GM12878 (cell line): Measurements from ENCODE around the gene CCDC27. TPM values are rescaled to one million over a fixed set of nuclear protein-coding genes. Genes with fewer than 3 reads are reported as not detected.

Experiments used
- ATAC-seq: fragments of 200-7000 bp; cut with Tn5 transposase; 3 replicates; pipeline ENCODE4 v1.9.1; 2020; ENCODE audit warnings: mild to moderate bottlenecking, moderate library complexity
- BruUV-seq: library from RNA; stranded (reverse); fragments of 400-500 nt; replicated peaks from 2 replicates; lab custom pipeline; 2021; lab: Mats Ljungman, UMichigan
- CTCF ChIA-PET: fragments of 300-600 bp; sonication (Branson Sonifier 250); formaldehyde crosslinking; extraction: SDS; loops from one replicate; lab custom pipeline; 2021; ENCODE audit warnings: inconsistent platforms; lab: Yijun Ruan, JAX
- POLR2A ChIA-PET: fragments of 350-600 bp; formaldehyde crosslinking; extraction: SDS; loops from one replicate; lab custom pipeline; 2021; ENCODE audit warnings: inconsistent platforms; lab: Charles Lee
- RAD21 ChIA-PET: fragments of 300-600 bp; sonication (Branson Sonifier 250); formaldehyde crosslinking; loops from one replicate; lab custom pipeline; 2023; ENCODE audit warnings: antibody characterized with exemption; ENCODE audit not compliant: unreplicated experiment; lab: Charles Lee
- SMC1A ChIA-PET: fragments of 300-600 bp; sonication (Branson Sonifier 250); formaldehyde crosslinking; loops from one replicate; lab custom pipeline; 2023; ENCODE audit not compliant: unreplicated experiment, uncharacterized antibody; lab: Charles Lee
- DNase-seq: peaks from one replicate; pipeline ENCODE4 v3.0.0-alpha.2; 2011; ENCODE audit warnings: low read depth, low spot score
- FAIRE-seq: peaks from 3 replicates; lab custom pipeline; 2011; peaks lifted over from hg19 to GRCh38; lab: Jason Lieb, UNC
- H2AFZ ChIP-seq: 2 replicates; pipeline ENCODE4 v1.6.0; 2011; ENCODE audit warnings: low read depth, low read length, control low read depth; ENCODE audit not compliant: control insufficient read depth
- H3K27ac ChIP-seq: 2 replicates; pipeline ENCODE4 v1.5.1; 2011; ENCODE audit warnings: control low read depth; ENCODE audit not compliant: control insufficient read depth, insufficient read depth
- H3K27me3 ChIP-seq, 2 experiments: replicated peaks in 1 of 2; 2 replicates each; pipeline versions ENCODE4 v1.6.0 to v1.6.1; 2011; ENCODE audit warnings: low read length in 1 of 2; ENCODE audit not compliant: control insufficient read depth in 2 of 2, insufficient read depth in 2 of 2
- H3K36me3 ChIP-seq, 2 experiments: 2 replicates each; pipeline ENCODE4 v1.5.1; 2011; ENCODE audit warnings: low read length in 1 of 2; ENCODE audit not compliant: control insufficient read depth in 2 of 2, insufficient read depth in 2 of 2
- H3K4me1 ChIP-seq: 2 replicates; pipeline ENCODE4 v1.6.1; 2011; ENCODE audit warnings: mild to moderate bottlenecking, low read length, moderate library complexity, mixed read lengths; ENCODE audit not compliant: control insufficient read depth, insufficient read depth
- H3K4me2 ChIP-seq: 2 replicates; pipeline ENCODE4 v1.6.0; 2011; ENCODE audit warnings: control low read depth; ENCODE audit not compliant: control insufficient read depth, insufficient read depth
- H3K4me3 ChIP-seq: fragments of 200-600 bp; sonication (generic); 2 replicates; pipeline ENCODE4 v1.5.1; 2016
- H3K79me2 ChIP-seq: 2 replicates; pipeline ENCODE4 v1.6.0; 2011; ENCODE audit warnings: low read length; ENCODE audit not compliant: control insufficient read depth, insufficient read depth
- H3K9ac ChIP-seq: 2 replicates; pipeline ENCODE4 v1.8.0; 2011; ENCODE audit warnings: low read length, control low read depth, mixed read lengths; ENCODE audit not compliant: control insufficient read depth, insufficient read depth
- H3K9me3 ChIP-seq: replicated peaks from 3 replicates; pipeline ENCODE4 v1.5.1; 2011; ENCODE audit warnings: mild to moderate bottlenecking, low read length; ENCODE audit not compliant: control insufficient read depth, insufficient read depth
- H4K20me1 ChIP-seq: 2 replicates; pipeline ENCODE4 v1.6.0; 2011; ENCODE audit not compliant: control insufficient read depth, insufficient read depth
- FOXM1 ChIP-seq: IDR thresholded peaks from 2 replicates; pipeline ENCODE4 v1.6.1; 2012; ENCODE audit warnings: low read depth, mild to moderate bottlenecking, inconsistent platforms, low read length, moderate library complexity
- PKNOX1 ChIP-seq: fragments of 450-650 bp; IDR thresholded peaks from 2 replicates; pipeline ENCODE4 v1.6.1; 2016; ENCODE audit warnings: mild to moderate bottlenecking
- POLR2A ChIP-seq: IDR thresholded peaks from 2 replicates; pipeline ENCODE4 v1.6.1; 2011; ENCODE audit warnings: low read depth, mild to moderate bottlenecking, low read length
- PRDM15 ChIP-seq: fragments of 450-650 bp; formaldehyde crosslinking; IDR thresholded peaks from 2 replicates; pipeline ENCODE4 v1.4.0; 2020; ENCODE audit warnings: mild to moderate bottlenecking, moderate library complexity
- SKIL ChIP-seq: fragments of 450-650 bp; IDR thresholded peaks from 2 replicates; pipeline ENCODE4 v1.6.1; 2017; ENCODE audit warnings: mild to moderate bottlenecking, low read depth, inconsistent platforms; ENCODE audit not compliant: poor library complexity, severe bottlenecking
- TARDBP ChIP-seq: IDR thresholded peaks from 2 replicates; pipeline ENCODE4 v1.6.1; 2016; ENCODE audit warnings: borderline replicate concordance
- WGBS: methylation state at CpG from one replicate; pipeline ENCODE4 v1.1.6; 2016; ENCODE audit warnings: low lambda C conversion rate; ENCODE audit not compliant: insufficient replicate concordance, insufficient coverage; ENCODE audit errors: missing lambda C conversion rate; 5-methylcytosine and 5-hydroxymethylcytosine counted together
- in situ Hi-C: fragments of 300-500 bp; cut with MboI; formaldehyde crosslinking; loops from 9 replicates; pipeline ENCODE4 v1.14.3; 2018; ENCODE audit warnings: mixed read lengths
- intact Hi-C: fragments of 100-400 bp; cut with micrococcal nuclease; formaldehyde crosslinking; loops from one replicate; pipeline ENCODE4 v1.14.2; 2022; ENCODE audit not compliant: unreplicated experiment
- polyA plus RNA-seq, 11 experiments: library from polyadenylated mRNA; depleted of rRNA in 4 of 11; unstranded in 6 of 11; stranded (reverse) in 5 of 11; fragments of >200 nt; fragmentation: Nextera tagmentation in 4 of 11; fragmentation: Illumina TruSeq in 1 of 11; extraction: Ambion mirVana in 4 of 11; extraction: Trizol in 1 of 11; gene quantifications; 1 replicate in 1 of 11; 2 replicates in 10 of 11; pipeline versions ENCODE4 v1.2.1 to v1.2.3, GENCODE V29; 2011 to 2016; ENCODE audit warnings: inconsistent platforms in 2 of 11, missing spikeins in 2 of 11, low read depth in 1 of 11
- total RNA-seq, 4 experiments: library from RNA; depleted of rRNA in 3 of 4; stranded (reverse); fragments of >200 nt in 3 of 4; fragmentation: Illumina TruSeq in 1 of 4; extraction: Trizol in 1 of 4; gene quantifications; 2 replicates each; pipeline versions ENCODE4 v1.2.1 to v1.2.3, GENCODE V29; 2013 to 2021

The CCDC27 gene
- total and polyA plus RNA-seq, 10 of the 15 experiments (the other 5 are each of a cell fraction or from before 2014, with no cell fraction given) = 0.05 TPM; not detected in 9

DNA sequence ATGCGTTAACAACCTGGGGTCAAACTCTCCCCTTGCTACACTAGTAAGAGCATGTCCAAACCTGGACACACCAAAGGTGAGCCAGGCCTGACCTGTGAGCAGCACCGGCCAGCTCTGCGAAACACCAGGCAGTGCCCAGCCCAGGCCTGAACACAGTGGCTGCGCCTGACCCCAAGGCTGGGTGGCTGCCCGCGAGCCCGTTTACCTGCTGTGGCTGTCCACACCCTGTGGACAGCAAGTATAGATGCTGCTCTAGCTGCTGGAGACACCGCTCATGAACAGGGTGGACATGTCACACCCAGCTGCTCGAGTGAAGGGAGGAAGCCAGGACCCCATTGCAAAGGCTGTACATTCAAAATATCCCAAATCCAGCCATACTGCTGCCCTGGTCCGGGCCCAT, 7.6 kb upstream of the CCDC27 start:
- no TSS peak for BruUV-seq
- no peak for TF ChIP-seq PKNOX1
- 0 out of 2 replicates have a peak, but pooled peaks have one; percentile 3 for TF ChIP-seq POLR2A
- Histone ChIP-seq H3K27me3 (no peaks in the 10 kb centered on the region), H3K79me2 (no peaks in the 10 kb centered on the region), H3K9ac (no peak overlapping the region), H3K36me3 (peaks cover 2 to 3% of the 10 kb centered on the region in 2 experiments; a peak in 3 of 4 replicates), H3K4me2 (no peak overlapping the region), H3K9me3 (no peaks in the 10 kb centered on the region), H3K4me1 (peaks cover 11% of the 10 kb centered on the region), H2AFZ (no peak overlapping the region), H4K20me1 (no peaks in the 10 kb centered on the region), H3K27ac (no peak overlapping the region), H3K4me3 (no peak overlapping the region)
- WGBS = 91% methylated on average over 10 of the region's 10 CpGs
- intact Hi-C loops = no loop called here
- FAIRE-seq = no peak
- ChIA-PET SMC1A (no interaction called here), CTCF (interaction anchor here (1.0 kb wide), 1 partner anchor 20 kb away, joined by 3 read pairs; no protein-coding TSS in a partner anchor), RAD21 (no interaction called here), POLR2A (no interaction called here)
- DNase-seq = no peak
- in situ Hi-C loops = no loop called here
- ATAC-seq = no peak

DNA sequence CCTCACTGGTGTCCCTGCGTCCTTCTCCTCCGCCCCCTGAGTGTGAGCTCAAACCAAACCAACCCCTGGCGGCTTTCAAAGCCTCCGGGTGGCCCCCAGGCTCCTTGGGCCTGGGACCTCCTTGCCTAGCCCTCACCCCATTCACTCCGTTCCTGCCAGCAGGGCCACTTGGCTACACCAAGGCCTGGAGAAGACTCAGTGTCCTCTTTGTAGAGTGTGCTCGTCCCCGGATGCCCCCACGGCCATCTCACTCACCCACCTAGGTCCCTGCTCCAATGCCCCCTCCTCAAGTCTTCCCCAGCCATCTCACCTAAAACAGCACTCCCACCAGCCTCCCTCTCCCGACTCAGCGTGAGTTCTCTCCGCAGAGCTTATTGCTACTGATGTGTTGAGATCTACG, 7.2 kb upstream of the CCDC27 start:
- WGBS = 95% methylated on average over 12 of the region's 12 CpGs
- peaks cover 11% of the 10 kb centered on the region for H3K4me1 ChIP-seq

More for the DNA sequence above, 7.2 kb upstream of the CCDC27 start:
- no peak overlapping the region for H3K4me3 ChIP-seq
- no peak for FAIRE-seq
- no TSS peak for BruUV-seq
- in situ Hi-C loops (no loop called here), intact Hi-C loops (no loop called here)
- RAD21 ChIA-PET = no interaction called here
- H3K36me3 ChIP-seq = peaks cover 2 to 3% of the 10 kb centered on the region in 2 experiments; a peak in 3 of 4 replicates
- no peak overlapping the region for H3K27ac ChIP-seq
- no peak overlapping the region for H3K4me2 ChIP-seq
- no peaks in the 10 kb centered on the region for H4K20me1 ChIP-seq
- H2AFZ ChIP-seq = no peak overlapping the region
- CTCF ChIA-PET = interaction anchor here (1.0 kb wide), 1 partner anchor 20 kb away, joined by 3 read pairs; no protein-coding TSS in a partner anchor
- POLR2A ChIA-PET = no interaction called here
- no peaks in the 10 kb centered on the region for H3K27me3 ChIP-seq
- ATAC-seq = no peak
- H3K79me2 ChIP-seq = no peaks in the 10 kb centered on the region
- SMC1A ChIA-PET = no interaction called here
- H3K9me3 ChIP-seq = no peaks in the 10 kb centered on the region
- no peak overlapping the region for H3K9ac ChIP-seq
- DNase-seq = no peak
- TF ChIP-seq SKIL (no peak), FOXM1 (no peak), TARDBP (no peak), PRDM15 (CRISPR knock-in tag) (no peak)
- TF ChIP-seq, all 136 proteins: peak for 0
